Hair follicle dermal papilla cell (primary cell): ENCODE measurements around the gene GLS. TPM values are rescaled to one million over a fixed set of nuclear protein-coding genes. Genes with fewer than 3 reads are reported as not detected.

Experiments
- total RNA-seq: library from RNA; depleted of rRNA; stranded (reverse); fragments of >200 nt; gene quantifications from 2 replicates; pipeline ENCODE4 v1.2.3, GENCODE V29; 2012

The GLS gene
- total RNA-seq = 514 and 532 TPM in 2 replicates

DNA sequence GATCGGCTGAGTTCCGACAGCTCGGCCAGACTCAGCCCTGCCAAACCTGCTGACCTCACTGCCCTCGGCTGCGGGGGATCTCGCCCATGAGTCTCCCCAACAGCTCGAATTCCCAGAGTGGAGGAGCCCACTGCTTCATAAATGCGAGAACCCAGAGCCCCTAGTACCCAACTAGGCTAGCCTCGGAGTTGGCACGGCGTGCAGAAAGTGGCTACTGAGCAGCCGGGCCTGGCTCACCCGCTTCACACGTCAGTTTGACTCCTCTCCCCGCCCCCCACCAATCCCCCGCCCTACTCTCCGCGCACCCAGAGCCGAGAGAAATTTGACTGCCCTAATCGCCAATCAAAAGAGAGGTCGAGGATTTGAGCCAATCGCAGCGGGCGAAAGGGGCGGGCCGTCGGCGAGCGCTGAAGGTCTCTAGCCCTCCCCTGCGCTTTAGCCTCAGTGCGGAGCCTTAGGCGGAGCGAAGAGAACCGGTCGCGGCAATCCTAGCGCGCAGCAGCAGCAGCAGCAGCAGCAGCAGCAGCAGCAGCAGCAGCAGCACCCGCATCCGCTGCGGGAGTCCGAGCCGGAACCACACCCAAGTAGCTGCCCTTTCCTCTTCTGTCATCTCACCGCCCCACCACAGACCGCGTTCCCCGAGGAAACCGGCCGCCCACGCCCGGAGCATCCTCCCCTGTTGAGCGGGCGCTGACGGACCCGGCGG is at the start of gene GLS:
GLS (plus strand) TSS at position 444 of the 706 bp plus-strand sequence. CDS start 264 bp downstream, outside the sequence.

DNA sequence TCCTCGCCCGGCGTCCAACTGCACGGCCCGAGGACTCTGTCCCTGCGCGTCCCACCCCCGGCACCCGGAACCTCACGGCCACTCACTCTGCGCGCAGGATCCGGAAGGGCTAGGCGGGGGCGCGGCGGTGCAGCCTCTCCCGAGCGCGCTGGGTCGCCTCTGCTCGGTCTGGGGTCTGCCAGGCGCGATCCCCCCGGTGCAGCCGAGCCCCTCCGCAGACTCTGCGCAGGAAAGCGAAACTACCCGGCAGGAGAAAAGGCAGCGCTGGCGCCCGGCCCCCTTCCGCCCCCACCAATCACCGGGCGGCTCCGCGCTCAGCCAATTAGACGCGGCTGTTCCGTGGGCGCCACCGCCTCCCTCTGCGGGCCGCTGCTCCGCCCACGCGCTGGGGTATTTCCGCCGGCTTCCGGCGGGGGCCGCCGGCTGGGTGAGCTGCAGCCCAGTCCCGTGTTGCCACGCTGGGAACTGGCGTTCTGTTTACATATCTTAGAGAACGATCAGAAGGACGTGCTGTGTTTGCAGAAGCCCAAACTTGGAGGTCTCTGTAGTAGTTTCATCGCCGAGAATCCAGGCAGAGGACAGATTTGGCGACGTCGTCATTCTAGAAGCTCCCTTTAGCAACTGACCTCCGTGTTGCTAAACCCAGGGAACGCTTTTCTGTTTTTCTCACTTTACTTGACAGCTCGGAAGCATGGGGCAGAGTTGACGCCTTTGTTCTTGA is 133.5 kb downstream of the GLS start, which contains the start of gene STAT1:
STAT1 (minus strand) TSS at position 240 of the 721 bp plus-strand sequence. CDS start 4,168 bp downstream, outside the sequence.

Other genes with a start within 250 kb of the GLS start
- gene NAB1, start 231.7 kb upstream of the GLS start, total RNA-seq = 40.1 and 51.8 TPM in 2 replicates
- gene STAT1, start 133.3 kb downstream of the GLS start, total RNA-seq = 433 and 537 TPM in 2 replicates